Left ventricle myocardium superior (tissue), 1 donor: ENCODE measurements around the gene CRTC3. TPM values are rescaled to one million over a fixed set of nuclear protein-coding genes. Genes with fewer than 3 reads are reported as not detected.
A peak's percentile ranks its signal among the peaks of the same experiment; 100 is the strongest.
"Not testable (repeated sequence)": the region's sequence is repeated elsewhere in the genome, so short reads cannot be mapped to it uniquely, and the experiment has no call there.

Source experiments
- ATAC-seq: fragments of 200-7000 bp; cut with Tn5 transposase; one replicate; pipeline ENCODE4 v1.9.1; 2020; ENCODE audit warnings: mild to moderate bottlenecking, moderate library complexity
- DNase-seq: peaks from one replicate; pipeline ENCODE4 v3.0.0-alpha.2; 2020
- intact Hi-C: fragments of 100-400 bp; cut with micrococcal nuclease; formaldehyde crosslinking; loops from one replicate; pipeline ENCODE4 v1.11.0; 2022
- total RNA-seq: library from RNA; stranded (reverse); fragmentation: NEBNext Ultra II Directional; extraction: Animal tissue kit (Norgen Biotek cat#: 25700); gene quantifications from one replicate; pipeline ENCODE4 v1.2.1, GENCODE V29; 2021
- donor health status: DM: no; HTN: yes; CAD: no; lungs with severe emphysema.

CRTC3 gene
- total RNA-seq, 1 donor from 2014 or later = 29.8 TPM

- intact Hi-C loops = no loop called here
- ATAC-seq (no peak), DNase-seq (no peak)
Measured at GRCh38 chr15:90606641-90607040, 76.9 kb downstream of the CRTC3 start.

GRCh38 chr15:90607361-90607760 is 77.6 kb downstream of the CRTC3 start:
- DNase-seq (no peak), ATAC-seq (no peak)
- intact Hi-C loops = no loop called here

GRCh38 chr15:90609242-90610180 is 79.8 kb downstream of the CRTC3 start:
- intact Hi-C loops = no loop called here
- peak; percentile 37 for ATAC-seq
- no peak for DNase-seq

GRCh38 chr15:90610190-90610589 is 80.5 kb downstream of the CRTC3 start:
- intact Hi-C loops = no loop called here
- ATAC-seq (no peak), DNase-seq (no peak)

GRCh38 chr15:90611157-90611556 is 81.4 kb downstream of the CRTC3 start:
- no peak for DNase-seq
- peak; percentile 71 for ATAC-seq
- intact Hi-C loops = no loop called here

- DNase-seq (no peak), ATAC-seq (no peak)
- intact Hi-C loops = no loop called here
Measured at GRCh38 chr15:90617171-90617570, 87.4 kb downstream of the CRTC3 start.

- DNase-seq (no peak), ATAC-seq (peak; percentile 52)
- intact Hi-C loops = no loop called here
Measured at GRCh38 chr15:90617668-90618097, 88.0 kb downstream of the CRTC3 start.

GRCh38 chr15:90618330-90619125 is 88.8 kb downstream of the CRTC3 start:
- ATAC-seq = peak; percentile 58
- no peak for DNase-seq
- intact Hi-C loops = no loop called here

- intact Hi-C loops = no loop called here
- ATAC-seq = no peak
Measured at GRCh38 chr15:90619468-90619867, 89.7 kb downstream of the CRTC3 start.

GRCh38 chr15:90619939-90620338 is 90.2 kb downstream of the CRTC3 start:
- ATAC-seq = no peak
- no peak for DNase-seq
- intact Hi-C loops = loop anchor here (10.0 kb wide), 1 partner anchor 135 kb away; no protein-coding TSS in a partner anchor

More at GRCh38 chr15:90619468-90619867, 89.7 kb downstream of the CRTC3 start:
- no peak for DNase-seq

- ATAC-seq = peak; percentile 19
- DNase-seq = no peak
- intact Hi-C loops = loop anchor here (10.0 kb wide), 1 partner anchor 136 kb away; no protein-coding TSS in a partner anchor
Measured at GRCh38 chr15:90620379-90621067, 90.8 kb downstream of the CRTC3 start.

- DNase-seq = no peak
- peak; percentile 40 for ATAC-seq
- intact Hi-C loops = loop anchor here (10.0 kb wide), 1 partner anchor 139 kb away; no protein-coding TSS in a partner anchor
Measured at GRCh38 chr15:90623854-90624253, 94.1 kb downstream of the CRTC3 start.

- intact Hi-C loops = loop anchor here (10.0 kb wide), 1 partner anchor 140 kb away; no protein-coding TSS in a partner anchor
- peak; percentile 67 for ATAC-seq
- no peak for DNase-seq
Measured at GRCh38 chr15:90624278-90624981, 94.7 kb downstream of the CRTC3 start.

- DNase-seq (no peak), ATAC-seq (no peak)
- intact Hi-C loops = loop anchor here (10.0 kb wide), 1 partner anchor 140 kb away; no protein-coding TSS in a partner anchor
Measured at GRCh38 chr15:90625037-90625436, 95.3 kb downstream of the CRTC3 start.

- DNase-seq = no peak
- ATAC-seq = no peak
- intact Hi-C loops = loop anchor here (10.0 kb wide), 1 partner anchor 144 kb away; no protein-coding TSS in a partner anchor
Measured at GRCh38 chr15:90629217-90629616, 99.5 kb downstream of the CRTC3 start.

- no peak for ATAC-seq
- no peak for DNase-seq
- intact Hi-C loops = no loop called here
Measured at GRCh38 chr15:90633360-90633759, 103.6 kb downstream of the CRTC3 start.

- DNase-seq, intact Hi-C loops, ATAC-seq: not testable (repeated sequence)
Measured at GRCh38 chr15:90636993-90637392, 107.3 kb downstream of the CRTC3 start.

GRCh38 chr15:90637693-90638092 is 108.0 kb downstream of the CRTC3 start:
- no peak for DNase-seq
- intact Hi-C loops = no loop called here
- no peak for ATAC-seq
